Calu3 (cell line): Measurements from ENCODE around the gene GAMT. TPM values are rescaled to one million over a fixed set of nuclear protein-coding genes. Genes with fewer than 3 reads are reported as not detected.

ENCODE experiments used
- BruUV-seq: library from RNA; stranded (reverse); fragments of 400-500 nt; replicated peaks from 2 replicates; lab custom pipeline; 2021; lab: Mats Ljungman, UMichigan
- CTCF ChIA-PET: fragments of 300-600 bp; sonication (Branson Sonifier 250); formaldehyde crosslinking; loops from one replicate; lab custom pipeline; 2022; ENCODE audit warnings: antibody characterized with exemption; lab: Charles Lee
- DNase-seq: peaks from one replicate; pipeline ENCODE4 v3.0.0; 2022
- H3K27ac Mint-ChIP-seq: one replicate; pipeline ENCODE4 v1.8.0; 2022; ENCODE audit warnings: mixed read lengths; ENCODE audit not compliant: unreplicated experiment
- H3K27me3 Mint-ChIP-seq: one replicate; pipeline ENCODE4 v1.8.0; 2022; ENCODE audit warnings: mixed read lengths; ENCODE audit not compliant: unreplicated experiment
- H3K36me3 Mint-ChIP-seq: one replicate; pipeline ENCODE4 v1.8.0; 2022; ENCODE audit warnings: mild to moderate bottlenecking, moderate library complexity, mixed read lengths; ENCODE audit not compliant: insufficient read depth, unreplicated experiment
- H3K4me1 Mint-ChIP-seq: one replicate; pipeline ENCODE4 v1.8.0; 2022; ENCODE audit warnings: mild to moderate bottlenecking, low read depth, mixed read lengths; ENCODE audit not compliant: unreplicated experiment
- H3K4me3 Mint-ChIP-seq: one replicate; pipeline ENCODE4 v1.8.0; 2022; ENCODE audit warnings: mild to moderate bottlenecking, low read depth, moderate library complexity, mixed read lengths; ENCODE audit not compliant: unreplicated experiment
- H3K9me3 Mint-ChIP-seq: one replicate; pipeline ENCODE4 v1.8.0; 2022; ENCODE audit warnings: low read depth, mixed read lengths; ENCODE audit not compliant: unreplicated experiment
- CTCF ChIP-seq: fragments of 200-600 bp; IDR thresholded peaks from one replicate; pipeline ENCODE4 v1.8.0; 2022; ENCODE audit warnings: antibody characterized with exemption; ENCODE audit not compliant: unreplicated experiment
- intact Hi-C: fragments of 100-400 bp; cut with micrococcal nuclease; formaldehyde crosslinking; loops from one replicate; pipeline ENCODE4 v1.10.0; 2022; ENCODE audit not compliant: unreplicated experiment
- total RNA-seq: library from RNA; stranded (reverse); gene quantifications from 2 replicates; pipeline ENCODE4 v1.2.3, GENCODE V29; 2022

The GAMT gene
- total RNA-seq, 1 experiment from 2014 or later: 14.3 TPM

DNA sequence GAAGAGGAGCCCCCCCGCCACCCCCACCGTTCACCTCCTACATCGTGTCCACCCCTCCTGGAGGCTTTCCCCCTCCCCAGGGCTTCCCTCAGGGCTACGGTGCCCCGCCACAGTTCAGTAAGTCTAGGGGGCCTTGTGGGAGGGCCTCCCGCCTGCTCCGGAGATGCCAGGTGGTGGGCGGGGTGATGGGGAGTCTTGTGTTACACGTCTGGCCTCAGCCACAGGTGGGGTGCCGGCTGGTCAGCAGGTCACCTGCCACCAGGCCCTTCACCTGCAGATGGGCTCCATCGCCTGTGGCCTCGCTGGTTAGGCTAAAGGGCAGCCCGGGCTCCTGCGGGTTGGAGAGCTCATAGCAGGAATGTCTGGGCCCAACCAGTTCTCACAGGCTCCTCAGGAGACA is 28.9 kb upstream of the GAMT start:
- H3K9me3 Mint-ChIP-seq: no peaks in the 10 kb centered on the region
- intact Hi-C loops: no loop called here
- peaks cover 32% of the 10 kb centered on the region for H3K36me3 Mint-ChIP-seq
- TF ChIP-seq CTCF: no peak
- H3K27me3 Mint-ChIP-seq: no peaks in the 10 kb centered on the region
- CTCF ChIA-PET: no interaction called here
- no peak overlapping the region for H3K27ac Mint-ChIP-seq
- H3K4me1 Mint-ChIP-seq: no peaks in the 10 kb centered on the region
- DNase-seq: no peak
- no TSS peak for BruUV-seq
- H3K4me3 Mint-ChIP-seq: no peak overlapping the region

DNA sequence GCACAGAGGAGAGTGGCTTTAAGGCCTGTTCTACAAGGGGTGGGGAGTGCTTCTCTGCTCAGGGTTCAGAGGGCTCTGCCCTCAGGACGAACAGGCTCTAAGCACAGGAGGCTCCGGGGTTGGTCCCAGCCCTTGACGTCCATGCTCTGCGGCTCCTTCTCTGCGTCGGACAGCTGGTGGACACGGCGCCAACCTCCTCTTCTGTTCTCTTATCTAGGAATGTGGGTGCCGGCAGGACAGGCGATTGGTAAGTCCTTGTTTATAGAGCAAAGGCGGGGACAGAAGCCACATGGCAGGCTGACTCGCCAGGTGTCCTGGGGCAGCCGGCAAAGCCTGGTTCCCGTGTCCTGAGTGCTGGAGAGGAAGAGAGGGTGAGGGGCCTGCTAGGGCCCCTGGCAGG is 28.4 kb upstream of the GAMT start:
- TF ChIP-seq CTCF: no peak
- CTCF ChIA-PET: no interaction called here
- intact Hi-C loops: no loop called here
- no peak overlapping the region for H3K27ac Mint-ChIP-seq
- no TSS peak for BruUV-seq
- H3K4me3 Mint-ChIP-seq: no peak overlapping the region
- DNase-seq: no peak
- no peaks in the 10 kb centered on the region for H3K4me1 Mint-ChIP-seq
- no peaks in the 10 kb centered on the region for H3K9me3 Mint-ChIP-seq
- no peaks in the 10 kb centered on the region for H3K27me3 Mint-ChIP-seq
- H3K36me3 Mint-ChIP-seq: peaks cover 37% of the 10 kb centered on the region

- BruUV-seq: no TSS peak
- H3K36me3 Mint-ChIP-seq: peaks cover 39% of the 10 kb centered on the region
- H3K4me3 Mint-ChIP-seq: no peak overlapping the region
- no peak for DNase-seq
- no peak for TF ChIP-seq CTCF
- intact Hi-C loops: no loop called here
- CTCF ChIA-PET: no interaction called here
- H3K27me3 Mint-ChIP-seq: no peaks in the 10 kb centered on the region
- H3K9me3 Mint-ChIP-seq: no peaks in the 10 kb centered on the region
- no peak overlapping the region for H3K27ac Mint-ChIP-seq
- no peaks in the 10 kb centered on the region for H3K4me1 Mint-ChIP-seq
These were observed 27.5 kb upstream of the GAMT start for GRCh38 chr19:1428738-1429391.

DNA sequence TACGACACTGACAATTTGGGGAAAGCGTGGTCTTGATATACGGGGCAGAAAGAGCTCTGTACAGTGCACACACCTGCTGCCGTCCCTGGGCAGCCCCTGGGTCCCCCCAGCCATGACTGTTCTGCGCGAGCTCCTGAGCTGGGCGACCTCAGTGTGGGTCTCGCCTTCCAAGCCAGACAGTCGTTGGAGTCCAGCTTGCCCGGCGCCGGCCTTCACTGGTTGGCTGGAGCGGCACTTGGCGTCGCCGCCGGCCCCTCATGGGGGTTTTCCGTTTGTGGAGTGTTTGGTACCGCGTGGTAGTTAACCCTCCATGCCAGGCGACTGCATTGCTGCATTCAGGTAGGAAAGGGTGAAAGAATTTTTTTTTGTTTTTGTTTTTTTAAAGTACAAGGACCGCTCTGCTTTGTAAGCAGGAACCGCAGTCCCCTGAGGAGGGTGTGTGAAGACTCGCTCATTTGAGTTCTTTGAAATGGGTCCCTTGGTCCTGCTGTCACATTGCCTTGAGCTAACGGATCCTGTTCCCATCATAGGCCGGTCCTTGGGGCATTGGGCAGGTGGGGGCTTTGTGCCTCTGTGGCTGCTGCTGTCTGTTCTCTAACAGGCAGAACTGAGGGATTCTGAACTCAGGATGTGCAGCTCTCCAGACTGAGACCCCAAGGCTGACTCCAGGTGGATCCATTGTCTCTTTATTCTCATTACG is 26.0 kb upstream of the GAMT start:
- Mint-ChIP-seq H3K9me3 (no peaks in the 10 kb centered on the region), H3K27me3 (no peaks in the 10 kb centered on the region), H3K36me3 (peaks cover 50% of the 10 kb centered on the region), H3K4me1 (no peaks in the 10 kb centered on the region), H3K27ac (no peak overlapping the region), H3K4me3 (no peak overlapping the region)
- no TSS peak for BruUV-seq
- DNase-seq: no peak
- CTCF ChIA-PET: no interaction called here
- intact Hi-C loops: no loop called here
- no peak for TF ChIP-seq CTCF
